Kidney (tissue), 14 donors: ENCODE measurements around the gene LSAMP. TPM values are rescaled to one million over a fixed set of nuclear protein-coding genes. Genes with fewer than 3 reads are reported as not detected.
"Not testable (repeated sequence)": the region's sequence is repeated elsewhere in the genome, so short reads cannot be mapped to it uniquely, and the experiment has no call there.

Source experiments
- DNase-seq, 5 donors: peaks; one replicate each; pipeline ENCODE4 v3.0.0-alpha.2; 2013 to 2020
- FAIRE-seq: peaks from 2 replicates; lab custom pipeline; 2012; peaks lifted over from hg19 to GRCh38; lab: Jason Lieb, UNC
- H3K27ac ChIP-seq, 2 donors: one replicate each; pipeline ENCODE4 v1.7.0; 2013; ENCODE audit warnings: low read depth in 2 of 2, low read length in 2 of 2, inconsistent platforms in 1 of 2
- H3K27me3 ChIP-seq: one replicate; pipeline ENCODE4 v1.7.1; 2013; ENCODE audit warnings: low read length, inconsistent platforms; ENCODE audit not compliant: control insufficient read depth, insufficient read depth
- H3K36me3 ChIP-seq, 3 donors: one replicate each; pipeline versions ENCODE4 v1.7.0 to v1.7.1; 2013; ENCODE audit warnings: low read length in 3 of 3, control low read depth in 1 of 3, inconsistent platforms in 1 of 3; ENCODE audit not compliant: insufficient read depth in 3 of 3, control insufficient read depth in 2 of 3
- H3K4me1 ChIP-seq, 3 donors: one replicate each; pipeline versions ENCODE4 v1.7.0 to v1.7.1; 2013; ENCODE audit warnings: low read length in 3 of 3, inconsistent platforms in 1 of 3, low read depth in 1 of 3; ENCODE audit not compliant: control insufficient read depth in 2 of 3, insufficient read depth in 2 of 3
- H3K4me3 ChIP-seq, 3 donors: one replicate each; pipeline versions ENCODE4 v1.7.0 to v1.8.1; 2013; ENCODE audit warnings: low read length in 3 of 3, control low read depth in 1 of 3, inconsistent platforms in 1 of 3
- H3K9ac ChIP-seq, 3 donors: one replicate each; pipeline versions ENCODE4 v1.7.0 to v1.7.1; 2013; ENCODE audit warnings: low read length in 3 of 3, control low read depth in 1 of 3, inconsistent platforms in 1 of 3
- H3K9me3 ChIP-seq, 3 donors: one replicate each; pipeline versions ENCODE4 v1.7.0 to v1.7.1; 2013; ENCODE audit warnings: low read length in 3 of 3, control low read depth in 1 of 3, inconsistent platforms in 1 of 3; ENCODE audit not compliant: control insufficient read depth in 2 of 3, insufficient read depth in 1 of 3
- intact Hi-C: fragments of 100-400 bp; cut with DNase I; formaldehyde crosslinking; loops from one replicate; pipeline ENCODE4 v1.11.1; 2022
- polyA plus RNA-seq: library from polyadenylated mRNA; stranded (reverse); fragments of 350-450 nt; fragmentation: Illumina TruSeq; extraction: RNeasy Lipid Tissue Mini Kit (QIAGEN cat#74804); gene quantifications from one replicate; pipeline ENCODE4 v1.2.3, GENCODE V29; 2014; ENCODE audit warnings: low read depth, low replicate concordance; ENCODE audit not compliant: insufficient read depth
- total RNA-seq: library from RNA; stranded (reverse); fragmentation: NEBNext Ultra II Directional; extraction: Animal tissue kit (Norgen Biotek cat#: 25700); gene quantifications from one replicate; pipeline ENCODE4 v1.2.1, GENCODE V29; 2021
- TF ChIP-seq, protein P1 (sequence below): IDR thresholded peaks from 3 replicates; pipeline ENCODE4 v1.5.1; 2012; ENCODE audit warnings: mild to moderate bottlenecking, moderate library complexity, borderline replicate concordance; ENCODE audit not compliant: insufficient read depth; ENCODE audit errors: extremely low read depth
- donor health status: control.
- donor health status: control.
- donor health status: control.
- donor health status: control.
- donor health status: control.
- donor health status: DM: yes; HTN: yes; CAD: no.
- donor health status: Normal renal cell carcinoma (clear cell type).

The LSAMP gene
- total and polyA plus RNA-seq, 2 donors from 2014 or later, result 1.4 to 3.5 TPM

DNA sequence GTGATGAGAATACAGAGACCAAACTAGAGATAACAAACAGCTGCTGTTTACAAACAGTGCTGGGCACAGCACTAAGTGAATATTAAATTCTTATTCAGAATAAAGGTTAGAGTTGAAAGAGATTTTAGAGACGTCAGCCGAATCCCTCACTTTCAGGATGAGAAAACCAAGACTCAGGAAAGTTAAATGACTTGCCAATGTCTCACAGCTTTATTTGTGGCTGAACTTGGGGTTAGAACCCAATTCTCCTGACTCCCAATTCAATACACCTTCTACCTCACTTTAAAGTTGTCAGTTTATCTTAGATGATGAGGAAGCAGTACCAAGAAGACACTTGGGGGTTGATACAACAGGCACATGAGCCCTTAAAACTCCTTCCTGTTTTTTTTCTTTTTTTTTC lies 641.1 kb downstream of the LSAMP start:
- no peak for FAIRE-seq
- Histone ChIP-seq H3K4me3 (no peak overlapping the region), H3K27me3 (no peaks in the 10 kb centered on the region), H3K4me1 (peaks cover 0 to 4% (median 0%) of the 10 kb centered on the region in 3 donors), H3K9ac (no peak overlapping the region), H3K9me3 (no peaks in the 10 kb centered on the region), H3K27ac (no peak overlapping the region), H3K36me3 (no peaks in the 10 kb centered on the region)
- intact Hi-C loops, result no loop called here
- DNase-seq, result no peak
- TF ChIP-seq, protein P1, sequence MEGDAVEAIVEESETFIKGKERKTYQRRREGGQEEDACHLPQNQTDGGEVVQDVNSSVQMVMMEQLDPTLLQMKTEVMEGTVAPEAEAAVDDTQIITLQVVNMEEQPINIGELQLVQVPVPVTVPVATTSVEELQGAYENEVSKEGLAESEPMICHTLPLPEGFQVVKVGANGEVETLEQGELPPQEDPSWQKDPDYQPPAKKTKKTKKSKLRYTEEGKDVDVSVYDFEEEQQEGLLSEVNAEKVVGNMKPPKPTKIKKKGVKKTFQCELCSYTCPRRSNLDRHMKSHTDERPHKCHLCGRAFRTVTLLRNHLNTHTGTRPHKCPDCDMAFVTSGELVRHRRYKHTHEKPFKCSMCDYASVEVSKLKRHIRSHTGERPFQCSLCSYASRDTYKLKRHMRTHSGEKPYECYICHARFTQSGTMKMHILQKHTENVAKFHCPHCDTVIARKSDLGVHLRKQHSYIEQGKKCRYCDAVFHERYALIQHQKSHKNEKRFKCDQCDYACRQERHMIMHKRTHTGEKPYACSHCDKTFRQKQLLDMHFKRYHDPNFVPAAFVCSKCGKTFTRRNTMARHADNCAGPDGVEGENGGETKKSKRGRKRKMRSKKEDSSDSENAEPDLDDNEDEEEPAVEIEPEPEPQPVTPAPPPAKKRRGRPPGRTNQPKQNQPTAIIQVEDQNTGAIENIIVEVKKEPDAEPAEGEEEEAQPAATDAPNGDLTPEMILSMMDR, result no peak

GRCh38 chr3:115803661-115804060 lies 641.6 kb downstream of the LSAMP start:
- Histone ChIP-seq H3K9ac (no peak overlapping the region), H3K4me3 (no peak overlapping the region), H3K4me1 (peaks cover 0 to 4% (median 0%) of the 10 kb centered on the region in 3 donors), H3K27ac (no peak overlapping the region), H3K36me3 (no peaks in the 10 kb centered on the region), H3K27me3 (no peaks in the 10 kb centered on the region), H3K9me3 (no peaks in the 10 kb centered on the region)
- FAIRE-seq (no peak), DNase-seq (no peak)
- TF ChIP-seq, protein P1, result no peak
- intact Hi-C loops, result no loop called here

- TF ChIP-seq, protein P1, result no peak
- intact Hi-C loops, result no loop called here
- FAIRE-seq (no peak), DNase-seq (no peak)
- no peaks in the 10 kb centered on the region for H3K27me3 ChIP-seq
- no peak overlapping the region for H3K9ac ChIP-seq
- H3K4me3 ChIP-seq, result no peak overlapping the region
- no peaks in the 10 kb centered on the region for H3K36me3 ChIP-seq
- H3K27ac ChIP-seq, result no peak overlapping the region
- H3K4me1 ChIP-seq, result no peaks in the 10 kb centered on the region
- H3K9me3 ChIP-seq, result no peaks in the 10 kb centered on the region
Measured at GRCh38 chr3:115800489-115801075, 644.7 kb downstream of the LSAMP start.

DNA sequence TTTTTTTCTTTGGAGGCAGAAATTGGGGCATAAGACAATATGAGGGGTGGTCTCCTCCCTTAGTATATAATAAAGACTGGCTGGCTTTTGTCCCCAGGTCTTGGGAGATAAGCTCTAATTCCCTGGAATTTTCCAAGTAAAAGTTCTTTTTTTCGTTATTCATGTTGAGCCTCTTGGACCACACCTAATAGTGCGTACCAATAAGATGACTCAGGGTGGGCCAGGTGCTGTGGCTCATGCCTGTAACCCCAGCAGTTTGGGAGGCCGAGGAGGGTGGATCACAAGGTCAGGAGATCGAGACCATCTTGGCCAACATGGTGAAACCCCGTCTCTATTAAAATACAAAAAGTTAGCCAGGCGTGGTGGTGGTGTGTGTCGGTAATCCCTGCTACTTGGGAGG lies 645.2 kb downstream of the LSAMP start:
- H3K27ac ChIP-seq, H3K36me3 ChIP-seq, H3K4me3 ChIP-seq, DNase-seq, FAIRE-seq, intact Hi-C loops, H3K9me3 ChIP-seq, H3K27me3 ChIP-seq, H3K9ac ChIP-seq, H3K4me1 ChIP-seq: not testable (repeated sequence)
